H7 (cell line): Measurements from ENCODE around the gene CHST3. TPM values are rescaled to one million over a fixed set of nuclear protein-coding genes. Genes with fewer than 3 reads are reported as not detected.
A peak's percentile ranks its signal among the peaks of the same experiment; 100 is the strongest.
"Not testable (repeated sequence)": the region's sequence is repeated elsewhere in the genome, so short reads cannot be mapped to it uniquely, and the experiment has no call there.

Experiments
- DNase-seq: peaks from one replicate; pipeline ENCODE4 v3.0.0; 2012
- H3K27me3 ChIP-seq: 2 replicates; pipeline ENCODE4 v1.6.0; 2011; ENCODE audit warnings: mild to moderate bottlenecking, low read length; ENCODE audit not compliant: control insufficient read depth, insufficient read depth
- H3K36me3 ChIP-seq: replicated peaks from 2 replicates; pipeline ENCODE4 v1.5.1; 2011; ENCODE audit warnings: low read length; ENCODE audit not compliant: control insufficient read depth, insufficient read depth
- H3K4me3 ChIP-seq: 2 replicates; pipeline ENCODE4 v1.5.1; 2011; ENCODE audit warnings: low read depth, mild to moderate bottlenecking, control low read depth, low read length, moderate library complexity; ENCODE audit not compliant: insufficient read depth
- total RNA-seq: library from RNA; depleted of rRNA; stranded (reverse); fragments of >200 nt; shearing (Covaris generic); gene quantifications from 2 replicates; pipeline ENCODE4 v1.2.3, GENCODE V29; 2014

The CHST3 gene
- total RNA-seq, 1 experiment from 2014 or later: 4.1 TPM

DNA sequence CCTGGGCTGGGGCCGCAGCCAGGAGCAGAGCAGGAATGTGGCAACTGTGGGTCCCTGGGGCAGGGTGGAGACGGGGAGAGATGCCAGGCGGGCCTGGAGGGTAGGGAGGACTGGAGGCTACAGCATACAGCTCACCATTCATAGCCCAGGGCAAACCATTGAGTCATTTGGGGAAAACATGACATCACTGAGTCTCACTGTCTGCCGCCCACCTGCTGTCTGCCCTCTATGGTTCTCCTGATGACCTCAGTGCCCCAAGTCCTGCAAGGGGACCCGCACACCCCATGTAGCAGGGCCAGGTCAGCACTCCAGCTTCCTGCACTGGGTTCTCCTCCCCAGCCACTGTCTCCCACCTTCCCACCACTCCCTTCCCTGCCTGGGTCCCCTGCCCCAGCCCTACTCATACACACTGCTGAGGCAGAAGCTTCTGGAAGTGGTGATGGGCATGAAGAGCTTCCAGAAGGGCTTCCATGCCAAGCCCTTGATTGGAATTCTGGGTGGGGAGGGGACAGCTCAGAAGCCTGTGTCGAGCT, 10.4 kb downstream of the CHST3 start:
- no peak overlapping the region for H3K4me3 ChIP-seq
- peak; percentile 30 for DNase-seq
- no peaks in the 10 kb centered on the region for H3K27me3 ChIP-seq
- H3K36me3 ChIP-seq: no peaks in the 10 kb centered on the region

DNA sequence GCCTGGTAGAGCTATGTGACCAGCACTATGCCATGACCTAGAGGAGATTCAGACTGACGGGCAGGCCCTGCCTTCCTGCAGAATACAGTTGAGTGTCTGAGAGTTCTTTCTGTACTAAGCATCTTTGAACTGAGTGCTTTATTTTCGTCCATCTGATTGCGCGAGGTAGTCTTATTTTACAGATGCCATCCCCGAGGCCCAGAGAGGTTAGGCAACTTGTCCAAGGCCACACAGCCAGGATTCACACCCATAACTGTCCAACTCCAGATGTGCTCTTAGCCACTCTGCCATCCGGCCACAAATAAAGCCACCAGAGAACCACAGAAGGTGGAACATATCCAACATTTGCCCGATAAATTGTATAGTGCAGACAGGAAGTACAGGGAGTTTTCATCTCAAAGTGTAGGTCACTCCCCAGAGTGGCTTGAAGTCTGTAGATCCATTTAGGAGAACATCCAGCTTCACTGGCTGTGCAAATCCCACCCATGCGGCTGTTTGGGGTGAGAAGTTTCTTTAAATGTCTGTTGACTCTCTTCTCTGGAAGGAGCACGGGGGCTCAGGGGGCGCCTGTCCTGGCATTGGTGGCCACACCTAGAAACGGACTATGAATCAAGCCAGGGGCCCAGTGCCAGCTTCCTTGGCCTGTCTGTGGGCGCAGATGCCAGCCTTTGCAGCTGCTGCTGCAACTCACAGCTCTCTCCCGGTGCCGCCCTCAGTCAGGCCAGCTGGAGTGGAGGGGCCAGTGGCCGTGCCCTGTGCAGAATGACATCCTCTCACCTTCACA, 11.1 kb downstream of the CHST3 start:
- no peak for DNase-seq
- Histone ChIP-seq H3K36me3 (no peaks in the 10 kb centered on the region), H3K27me3 (no peaks in the 10 kb centered on the region), H3K4me3 (no peak overlapping the region)

DNA sequence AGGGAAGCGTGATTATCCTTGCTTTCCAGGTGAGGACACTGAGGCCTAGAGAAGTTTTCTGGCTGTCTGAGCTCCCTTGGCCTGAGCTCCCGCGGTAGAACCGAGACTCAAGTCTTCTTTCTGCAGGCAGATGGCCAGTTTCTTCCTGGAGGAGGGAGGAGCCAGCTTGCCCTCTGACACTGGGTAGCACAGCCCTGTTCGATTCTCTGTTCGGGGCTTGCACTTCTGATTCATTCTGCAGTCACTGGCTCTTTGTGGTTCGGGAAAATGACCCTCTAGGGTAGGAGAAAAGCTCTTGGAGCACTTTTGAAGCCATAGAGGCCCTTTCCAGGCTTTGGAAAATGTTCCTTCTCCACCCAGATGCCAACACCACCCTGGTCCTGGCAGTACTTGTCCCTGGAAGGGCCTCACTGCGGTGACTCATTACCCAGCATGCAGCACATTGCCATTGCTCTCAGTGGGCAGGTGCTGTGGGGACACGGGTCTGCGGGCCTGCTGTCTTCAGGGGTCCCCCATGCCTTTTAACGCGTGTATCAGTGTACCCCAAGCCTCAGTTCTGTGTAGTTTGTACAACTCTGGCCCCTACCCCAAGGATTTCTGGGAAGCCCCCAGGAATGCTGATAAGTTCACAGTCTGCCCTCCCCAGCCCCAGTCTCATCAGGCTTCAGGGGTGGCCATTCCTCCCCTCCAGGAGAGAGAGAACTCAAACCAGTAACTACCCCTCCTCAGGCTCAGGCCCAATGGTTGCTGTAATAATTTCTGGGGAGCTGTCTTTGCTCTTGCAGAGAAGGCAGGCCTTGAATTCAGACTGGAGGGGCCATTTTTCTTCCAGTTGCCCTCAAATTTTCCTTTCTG, 11.9 kb downstream of the CHST3 start:
- peak; percentile 48 for DNase-seq
- no peaks in the 10 kb centered on the region for H3K27me3 ChIP-seq
- H3K36me3 ChIP-seq: no peaks in the 10 kb centered on the region
- no peak overlapping the region for H3K4me3 ChIP-seq

DNA sequence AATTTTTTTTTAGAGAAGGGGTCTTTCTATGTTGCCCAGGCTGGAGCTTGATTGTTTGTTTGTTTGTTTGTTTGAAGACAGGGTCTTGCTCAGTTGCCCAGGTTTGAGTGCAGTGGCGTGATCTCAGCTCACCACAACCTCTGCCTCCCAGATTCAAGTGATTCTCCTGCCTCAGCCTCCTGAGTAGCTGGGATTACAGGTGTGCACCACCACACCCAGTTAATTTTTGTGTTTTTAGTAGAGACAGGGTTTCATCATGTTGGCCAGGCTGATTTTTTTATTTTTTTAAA, 13.4 kb downstream of the CHST3 start:
- not testable (repeated sequence) for H3K4me3 ChIP-seq, DNase-seq, H3K27me3 ChIP-seq, H3K36me3 ChIP-seq

DNA sequence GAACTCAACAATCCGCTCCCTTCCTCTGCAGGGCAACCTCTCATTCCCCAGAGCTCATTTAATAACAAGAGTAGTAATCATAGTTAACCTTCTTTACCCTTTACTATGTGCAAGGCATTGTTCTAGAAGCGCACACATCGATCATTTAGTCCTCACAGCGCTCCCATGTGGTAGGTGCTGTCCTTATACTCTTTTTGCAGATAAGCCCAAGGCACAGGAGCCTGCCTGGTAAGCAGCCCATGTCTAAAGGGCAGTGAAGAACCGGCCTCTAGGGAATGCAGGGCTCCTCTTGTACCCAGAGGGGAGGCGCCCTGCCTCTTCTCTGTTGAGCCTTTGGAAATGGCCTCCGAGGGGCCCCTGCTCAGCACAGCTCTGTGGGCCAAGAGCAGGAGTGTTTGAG, 14.3 kb downstream of the CHST3 start:
- peak; percentile 79 for DNase-seq
- H3K4me3 ChIP-seq: no peak overlapping the region
- H3K36me3 ChIP-seq: no peaks in the 10 kb centered on the region
- no peaks in the 10 kb centered on the region for H3K27me3 ChIP-seq

DNA sequence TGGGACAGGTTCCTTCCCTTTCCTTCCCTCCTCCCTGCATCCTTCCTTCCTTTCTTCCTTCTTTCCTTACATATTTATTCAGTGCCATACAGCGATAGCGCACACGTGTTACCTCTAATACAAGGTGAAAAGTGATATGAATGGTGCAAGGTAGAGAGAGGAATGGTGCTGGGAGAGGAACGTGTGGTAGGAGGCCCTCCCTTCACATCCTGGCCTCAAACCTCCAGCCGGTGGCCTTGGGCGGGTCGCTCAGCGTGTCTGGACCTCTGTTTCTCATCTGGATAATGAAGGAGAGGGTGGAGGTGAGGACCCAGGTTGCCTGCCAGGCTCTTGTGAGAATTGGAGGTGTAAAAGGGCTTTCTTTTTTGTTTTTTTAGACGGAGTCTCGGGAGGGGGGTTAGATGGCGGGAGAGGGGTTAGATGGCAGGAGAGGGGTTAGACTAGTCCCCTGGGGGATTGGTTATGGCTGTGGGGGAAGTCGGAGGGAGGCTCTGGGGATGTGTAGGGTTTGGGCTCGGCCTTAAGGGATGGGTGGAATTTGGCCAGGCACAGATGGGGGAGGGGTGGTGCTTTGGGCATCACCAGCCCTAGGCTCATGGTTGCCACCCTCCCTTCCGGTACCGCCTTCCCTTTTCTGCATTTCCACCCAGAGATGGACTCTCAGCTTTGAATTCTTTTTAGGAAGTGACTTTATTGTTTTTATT, 14.9 kb downstream of the CHST3 start:
- DNase-seq: peak; percentile 30
- Histone ChIP-seq H3K36me3 (no peaks in the 10 kb centered on the region), H3K4me3 (no peak overlapping the region), H3K27me3 (no peaks in the 10 kb centered on the region)

DNA sequence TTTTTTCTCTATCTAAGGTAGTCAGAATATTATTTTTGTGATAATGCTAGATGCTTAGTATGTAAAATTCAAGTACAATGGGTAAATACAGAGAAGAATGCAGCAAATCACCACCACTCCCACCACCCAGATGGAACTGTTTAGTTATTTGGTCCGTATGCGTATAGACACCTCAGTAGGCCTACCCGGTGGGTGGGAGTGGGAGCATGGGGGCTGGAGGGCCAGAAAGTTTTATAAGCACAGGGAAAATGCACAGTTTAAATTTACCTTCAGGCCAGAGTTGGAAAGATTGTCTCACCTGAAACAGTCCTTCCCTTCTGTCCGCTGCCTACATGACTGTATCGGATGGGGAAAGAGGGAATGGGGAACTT, 15.5 kb downstream of the CHST3 start:
- H3K4me3 ChIP-seq: no peak overlapping the region
- no peaks in the 10 kb centered on the region for H3K27me3 ChIP-seq
- peak; percentile 13 for DNase-seq
- no peaks in the 10 kb centered on the region for H3K36me3 ChIP-seq

DNA sequence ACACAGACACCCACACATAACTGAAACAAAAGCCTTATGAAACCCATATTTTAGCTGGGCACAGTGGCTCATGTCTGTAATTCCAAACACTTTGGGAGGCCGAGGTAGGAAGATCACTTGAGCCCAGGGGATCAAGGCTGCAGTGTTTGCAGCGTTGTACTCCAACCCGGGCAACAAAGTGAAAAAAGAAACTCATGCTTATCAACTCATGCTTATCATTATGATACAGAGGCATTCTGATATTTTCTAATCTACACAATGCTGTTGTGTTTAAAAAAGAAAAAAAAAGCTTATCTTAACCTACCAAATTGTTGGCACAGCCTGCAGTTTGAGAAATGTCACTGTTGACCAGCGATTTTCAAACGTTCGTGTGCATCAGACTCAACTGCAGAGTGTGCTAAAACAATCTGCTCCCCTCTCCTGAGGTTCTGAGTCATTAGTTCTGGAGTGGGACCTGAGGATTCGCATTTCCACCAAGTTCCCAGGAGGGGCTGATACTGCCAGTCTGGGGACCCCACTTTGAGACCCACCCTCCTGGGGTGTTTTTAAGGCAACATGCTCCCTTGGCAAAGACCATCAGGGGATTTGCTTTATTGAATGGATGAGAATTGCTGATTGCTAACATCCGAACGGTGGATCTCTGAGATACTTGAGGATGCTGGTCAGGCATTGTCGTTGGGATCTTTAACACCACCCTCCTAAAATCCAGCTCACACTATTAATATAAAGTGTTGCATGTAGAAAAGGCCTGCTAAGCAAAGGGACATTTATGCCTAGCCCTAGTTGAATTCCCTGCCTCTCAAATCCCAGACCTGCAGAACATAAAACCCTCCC, 16.2 kb downstream of the CHST3 start:
- DNase-seq: peak; percentile 27
- no peak overlapping the region for H3K4me3 ChIP-seq
- no peaks in the 10 kb centered on the region for H3K27me3 ChIP-seq
- no peaks in the 10 kb centered on the region for H3K36me3 ChIP-seq

DNA sequence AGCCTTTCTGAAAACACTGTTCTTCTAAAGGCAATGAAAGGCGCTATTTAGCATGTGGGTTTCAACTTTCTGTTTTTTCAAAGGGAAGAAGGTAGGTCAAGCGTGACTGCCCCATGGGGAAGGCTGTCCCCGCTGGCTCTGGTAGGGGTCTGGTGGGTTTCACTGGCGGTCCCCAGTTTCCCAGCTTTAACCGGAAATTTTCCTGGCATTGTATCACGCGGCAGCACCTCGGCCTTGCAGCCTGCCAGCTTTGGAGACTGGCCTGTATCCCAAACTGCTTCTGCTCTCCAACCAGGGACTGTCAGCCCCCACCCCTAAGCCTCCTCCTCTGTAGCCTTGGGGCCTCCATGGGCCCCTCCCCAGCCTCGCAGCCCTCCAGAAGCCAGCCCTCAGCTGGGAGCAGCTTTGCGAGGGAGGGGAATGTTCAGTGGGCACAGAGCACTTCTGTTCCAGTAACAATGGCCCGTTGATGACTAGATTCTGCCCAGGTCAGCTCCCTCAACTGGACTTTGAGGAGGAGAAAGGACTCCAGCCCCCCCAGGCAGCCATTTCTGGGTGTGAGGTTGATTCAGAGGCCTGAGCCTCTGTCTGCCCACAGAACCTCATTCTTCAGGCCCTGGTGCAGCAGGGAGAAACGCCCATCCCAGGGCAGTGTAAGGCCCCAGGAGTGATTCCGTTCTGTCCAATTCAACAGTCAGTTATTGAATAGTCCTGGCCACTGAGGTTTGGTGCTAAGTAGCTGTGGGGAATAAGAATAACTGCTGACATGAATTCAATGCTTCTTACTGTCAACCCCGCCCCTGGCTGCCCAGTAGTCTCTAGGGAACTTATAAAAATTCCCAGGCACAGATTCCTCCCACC, 17.1 kb downstream of the CHST3 start:
- Histone ChIP-seq H3K36me3 (no peaks in the 10 kb centered on the region), H3K4me3 (no peak overlapping the region), H3K27me3 (no peaks in the 10 kb centered on the region)
- peak; percentile 31 for DNase-seq

DNA sequence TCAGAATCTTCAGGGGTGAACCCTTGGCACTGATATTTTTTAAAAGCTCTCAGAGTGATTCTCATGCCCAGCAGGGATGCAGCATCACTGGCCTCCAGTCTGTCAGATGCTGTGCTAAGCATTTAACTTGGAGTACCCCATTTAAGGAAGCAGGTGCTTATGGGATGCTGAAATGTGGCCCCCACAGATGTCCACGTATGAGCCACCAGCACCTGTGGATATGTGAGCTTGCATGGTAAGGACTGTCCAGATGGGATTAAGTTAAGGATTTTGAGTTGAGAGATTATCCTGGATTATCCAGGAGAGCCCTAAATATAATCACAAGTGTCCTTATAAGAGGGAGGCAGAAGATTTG, 17.7 kb downstream of the CHST3 start:
- Histone ChIP-seq H3K36me3 (no peaks in the 10 kb centered on the region), H3K4me3 (no peak overlapping the region), H3K27me3 (no peaks in the 10 kb centered on the region)
- DNase-seq: no peak

DNA sequence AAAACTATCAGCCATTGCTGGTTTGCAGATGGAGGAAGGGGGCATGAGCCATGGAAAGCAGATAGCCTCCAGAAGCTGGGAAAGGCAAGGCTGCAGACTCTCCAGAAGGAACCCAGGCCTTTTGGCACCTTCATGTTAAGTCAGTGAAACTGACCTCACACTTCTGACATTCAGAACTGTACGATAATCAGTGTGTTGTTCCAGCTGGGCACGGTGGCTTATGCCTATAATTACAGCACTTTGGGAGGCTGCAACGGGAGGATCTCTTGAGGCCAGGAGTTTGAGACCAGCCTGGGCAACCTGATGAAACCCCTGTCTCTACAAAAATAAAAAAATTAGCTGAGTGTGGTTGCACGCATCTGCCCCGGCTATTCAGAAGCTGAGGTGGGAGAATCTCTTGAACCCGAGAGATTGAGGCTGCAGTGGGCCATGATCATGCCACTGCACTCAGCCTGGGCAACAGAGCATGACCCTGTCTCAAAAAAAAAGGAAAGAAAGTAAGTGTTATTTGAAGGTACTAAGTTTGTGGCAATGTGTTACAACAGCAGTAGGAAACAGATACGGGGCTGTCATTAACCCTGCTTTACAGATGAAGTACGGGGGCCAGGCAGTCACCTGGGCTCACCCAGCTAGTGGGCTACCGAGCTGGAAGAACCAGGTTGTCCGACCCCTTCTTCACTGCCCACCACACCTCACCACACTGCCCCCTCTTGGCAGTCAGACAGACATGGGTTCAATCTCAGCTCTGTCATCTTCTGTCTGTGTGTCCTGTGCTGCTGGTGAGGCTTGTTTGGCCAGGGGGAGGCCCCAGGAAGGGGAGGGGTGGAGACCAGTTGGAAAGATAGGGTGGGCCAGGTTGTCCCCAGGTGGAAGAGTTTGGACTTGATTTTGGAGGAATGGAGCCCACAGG, 18.3 kb downstream of the CHST3 start:
- Histone ChIP-seq H3K4me3 (no peak overlapping the region), H3K27me3 (no peaks in the 10 kb centered on the region), H3K36me3 (no peaks in the 10 kb centered on the region)
- DNase-seq: peak; percentile 53

DNA sequence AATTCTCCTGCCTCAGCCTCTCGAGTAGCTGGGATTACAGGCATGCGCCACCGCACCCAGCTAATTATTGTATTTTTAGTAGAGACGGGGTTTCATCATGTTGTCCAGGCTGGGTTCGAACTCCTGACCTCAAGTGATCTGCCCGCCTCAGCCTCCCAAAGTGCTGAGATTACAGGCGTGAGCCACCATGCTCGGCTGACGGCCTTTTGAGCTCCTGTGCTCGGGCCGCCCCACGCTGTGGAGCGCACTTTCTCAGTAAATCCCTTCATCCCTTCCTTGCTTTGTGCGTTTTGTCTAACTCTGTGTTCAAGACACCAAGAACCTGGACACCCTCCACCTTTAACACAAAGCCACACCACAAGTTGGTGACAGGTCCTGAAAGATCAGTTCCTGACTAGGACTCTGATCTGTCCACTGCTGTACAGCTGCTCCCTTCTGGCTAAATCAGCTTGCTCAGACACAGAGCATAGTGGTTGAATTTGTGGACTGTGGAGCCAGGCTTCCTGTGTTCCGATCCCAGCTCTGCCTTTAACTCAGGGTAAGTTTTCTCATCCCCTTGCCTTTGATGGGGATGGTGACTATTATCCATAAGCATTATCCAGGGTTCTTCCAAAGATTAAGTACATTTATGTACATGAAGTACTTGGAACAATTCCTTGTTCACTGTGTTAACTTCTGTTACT, 20.1 kb downstream of the CHST3 start:
- Histone ChIP-seq H3K36me3 (no peaks in the 10 kb centered on the region), H3K27me3 (no peaks in the 10 kb centered on the region), H3K4me3 (no peak overlapping the region)
- DNase-seq: peak; percentile 21
